ENCODE results near the gene RGS3.

DNA sequence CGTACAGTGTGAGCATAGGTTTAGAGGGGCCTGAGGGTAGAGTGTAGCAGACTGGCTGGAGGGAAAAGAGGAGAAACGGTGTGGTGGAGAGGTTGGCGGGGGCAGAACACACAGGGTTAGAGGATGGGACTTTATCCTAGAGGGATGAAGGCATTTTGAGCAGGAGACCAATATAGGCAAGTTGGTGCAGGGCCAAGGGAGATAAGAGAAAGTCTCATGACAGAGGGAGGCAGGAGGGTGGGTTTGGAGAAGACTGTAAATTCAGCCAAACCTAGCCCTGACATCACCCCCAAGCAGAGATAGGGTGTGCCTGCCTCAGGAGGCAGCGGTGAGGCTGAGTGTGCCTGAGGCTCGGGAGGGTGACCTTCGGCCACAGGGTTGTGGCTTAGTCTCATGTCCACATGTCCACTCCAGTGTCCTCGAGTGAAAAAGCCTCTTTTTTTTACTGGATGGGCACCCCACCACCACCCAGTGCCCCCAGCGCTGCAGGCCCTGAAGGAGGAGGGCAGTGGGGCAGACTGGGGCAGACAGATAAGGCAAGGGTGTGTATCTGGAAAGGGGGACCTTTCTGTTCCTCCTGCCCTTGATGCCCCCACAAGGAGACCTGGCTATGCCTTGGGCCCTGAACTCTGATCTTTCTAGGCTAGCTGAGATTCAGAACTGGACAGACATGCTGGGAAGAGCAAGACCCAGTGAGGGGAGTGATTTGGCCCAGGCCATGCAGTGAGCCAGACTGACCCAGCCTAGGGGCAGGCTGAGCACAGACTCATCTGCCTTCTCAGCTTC, 108.7 kb downstream of the RGS3 start:
- TF ChIP-seq POLR2A (IDR thresholded peaks at IDR 0.05; ENCODE audit: low read depth, low read length) (no peak), POLR2AphosphoS5 (IDR thresholded peaks at IDR 0.05; ENCODE audit: low read depth, low read length) (no peak), TAF1 (IDR thresholded peaks at IDR 0.05; ENCODE audit: borderline replicate concordance, low read depth, low read length) (no peak)
